Suppressor macrophage treated with lipopolysaccharide for 4 hours (primary cell): ENCODE data around the gene PRAMEF33.
"Not testable (repeated sequence)": the region's sequence is repeated elsewhere in the genome, so short reads cannot be mapped to it uniquely, and the experiment has no call there.

ENCODE experiments used
- DNase-seq: peaks from one replicate; pipeline ENCODE4 v3.0.0-alpha.2; 2020

Gene PRAMEF33, protein sequence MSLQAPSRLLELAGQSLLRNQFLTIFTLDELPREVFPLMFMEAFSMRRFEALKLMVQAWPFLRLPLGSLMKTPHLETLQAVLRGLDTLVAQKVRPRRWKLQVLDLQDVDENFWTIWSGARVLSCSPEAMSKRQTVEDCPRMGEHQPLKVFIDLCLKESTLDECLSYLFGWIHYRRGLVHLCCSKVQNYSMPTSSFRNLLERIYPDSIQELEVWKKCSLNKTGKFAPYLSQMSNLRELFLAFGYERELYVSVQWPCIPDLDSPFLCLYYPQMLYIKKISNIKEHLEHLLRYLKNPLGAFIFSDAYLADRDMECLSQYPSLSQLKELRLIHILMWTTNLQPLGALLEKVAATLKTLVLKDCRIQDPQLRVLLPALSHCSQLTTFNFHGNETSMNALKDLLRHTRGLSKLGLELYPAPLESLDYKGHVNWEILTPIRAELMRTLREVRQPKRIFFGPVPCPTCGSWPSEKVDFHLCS

GRCh38 chr1:13303239-13303638 lies at the start of gene PRAMEF33:
PRAMEF33 (plus strand) TSS chr1:13303539; CDS start chr1:13305955, 2,416 bp downstream.
- not testable (repeated sequence) for DNase-seq

GRCh38 chr1:13253898-13254297 lies 49.4 kb upstream of the PRAMEF33 start, which contains the start of gene PRAMEF5:
PRAMEF5 (plus strand) TSS chr1:13254198; CDS start chr1:13259269, 5,071 bp downstream.
- DNase-seq: not testable (repeated sequence)

GRCh38 chr1:13265124-13265523 lies 38.2 kb upstream of the PRAMEF33 start:
- not testable (repeated sequence) for DNase-seq

DNA sequence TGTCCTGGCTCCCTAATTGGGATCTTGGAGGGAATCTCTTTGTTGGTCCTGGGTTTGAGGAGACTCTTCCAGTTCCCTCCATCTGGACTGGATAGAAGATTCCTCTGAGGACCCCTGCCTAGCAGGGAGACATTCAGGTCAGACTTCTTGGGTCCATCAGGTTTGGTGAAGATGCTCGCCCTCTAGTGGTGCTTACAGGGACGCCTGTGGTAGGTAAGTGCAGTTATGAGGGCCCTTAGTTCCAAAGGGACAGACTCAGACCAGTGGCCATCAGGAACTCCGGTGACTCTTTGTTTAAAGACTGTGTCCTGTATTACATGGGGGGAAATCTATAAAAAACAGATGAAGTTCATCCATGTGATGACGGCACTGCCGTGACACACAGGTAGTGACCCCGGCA lies 26.3 kb upstream of the PRAMEF33 start:
- not testable (repeated sequence) for DNase-seq

- DNase-seq: not testable (repeated sequence)
These were observed 23.7 kb upstream of the PRAMEF33 start for GRCh38 chr1:13279617-13280016.

GRCh38 chr1:13285037-13285436 lies 18.3 kb upstream of the PRAMEF33 start, which contains the start of gene PRAMEF8:
PRAMEF8 (minus strand) TSS chr1:13285137; CDS start chr1:13284091, 1,046 bp downstream.
- DNase-seq: not testable (repeated sequence)

GRCh38 chr1:13289030-13289429 lies 14.3 kb upstream of the PRAMEF33 start:
- not testable (repeated sequence) for DNase-seq

GRCh38 chr1:13297216-13297931 lies 6.0 kb upstream of the PRAMEF33 start:
- not testable (repeated sequence) for DNase-seq

DNA sequence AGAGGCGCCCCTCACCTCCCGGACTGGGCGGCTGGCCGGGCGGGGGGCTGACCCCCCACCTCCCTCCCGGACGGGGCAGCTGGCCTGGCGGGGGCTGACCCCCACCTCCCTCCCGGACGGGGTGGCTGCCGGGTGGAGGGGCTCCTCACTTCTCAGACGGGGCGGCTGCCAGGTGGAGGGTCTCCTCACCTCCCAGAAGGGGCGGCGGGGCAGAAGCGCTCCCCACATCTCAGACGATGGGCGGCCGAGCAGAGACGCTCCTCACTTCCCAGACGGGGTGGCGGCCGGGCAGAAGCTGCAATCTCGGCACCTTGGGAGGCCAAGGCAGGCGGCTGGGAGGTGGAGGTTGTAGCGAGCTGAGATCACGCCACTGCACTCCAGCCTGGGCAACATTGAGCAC lies 4.6 kb upstream of the PRAMEF33 start:
- not testable (repeated sequence) for DNase-seq

DNA sequence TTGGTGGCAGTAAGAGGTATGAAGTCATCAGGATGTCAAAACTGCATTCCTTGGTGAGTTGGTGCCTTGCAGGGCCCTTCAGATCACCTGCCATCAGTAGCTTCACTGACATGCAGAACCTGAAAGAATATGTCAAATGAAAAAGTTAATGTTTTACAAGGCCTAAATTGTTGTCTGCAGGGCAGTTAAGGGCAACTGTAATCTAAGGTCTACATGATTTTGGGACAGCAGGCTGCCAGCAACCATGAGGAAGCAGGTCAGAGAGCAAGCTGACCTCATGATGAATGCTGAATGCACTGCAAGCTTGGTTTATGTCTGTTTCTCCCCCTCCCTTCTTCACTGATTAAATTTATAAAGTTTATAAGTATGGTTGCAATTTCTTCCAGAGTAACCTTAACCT lies 1.1 kb upstream of the PRAMEF33 start:
- not testable (repeated sequence) for DNase-seq

DNA sequence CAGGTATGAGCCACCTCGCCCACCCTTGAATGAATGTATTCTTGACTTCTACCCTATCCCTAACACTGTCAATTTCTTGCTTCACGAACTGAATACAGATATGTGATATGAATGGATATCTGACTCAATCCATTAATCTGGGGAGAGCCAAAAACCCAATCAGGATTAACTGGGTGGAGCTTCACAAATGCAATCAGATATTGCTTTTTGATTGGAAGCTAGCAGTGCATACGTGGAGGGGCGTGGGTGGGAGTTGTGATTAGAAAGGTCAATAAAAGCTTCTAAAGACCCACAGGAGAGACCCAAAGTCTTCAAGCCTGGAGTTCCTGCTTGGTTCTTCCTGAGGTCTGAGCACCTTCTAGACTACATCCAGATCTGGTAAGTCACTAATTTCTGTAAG lies 11.9 kb downstream of the PRAMEF33 start, which contains the start of gene PRAMEF15:
PRAMEF15 (plus strand) TSS at position 301 of the 400 bp plus-strand sequence. CDS start 2,827 bp downstream, outside the sequence.
- not testable (repeated sequence) for DNase-seq

DNA sequence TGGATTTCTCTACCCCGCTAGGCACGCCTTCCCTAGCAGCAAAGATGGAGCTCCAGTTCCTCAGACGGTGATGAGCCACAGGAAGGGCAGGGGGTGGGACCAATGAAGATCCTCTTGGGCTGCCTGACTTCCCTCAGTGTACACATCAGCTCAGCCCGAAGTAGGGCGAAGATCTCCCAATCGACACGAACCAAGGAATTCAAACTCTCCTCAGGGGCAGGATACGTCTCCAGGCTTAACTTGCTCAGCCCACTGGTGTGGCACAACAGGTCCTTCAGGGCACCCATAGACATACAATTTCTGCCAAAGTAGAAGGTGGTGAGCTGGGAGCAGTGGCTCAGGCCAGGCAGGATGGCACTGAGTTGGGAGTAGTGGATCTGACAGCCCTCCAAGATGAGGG lies 39.2 kb downstream of the PRAMEF33 start:
- not testable (repeated sequence) for DNase-seq

- not testable (repeated sequence) for DNase-seq
These were observed 43.7 kb downstream of the PRAMEF33 start, which contains the start of gene PRAMEF14 for GRCh38 chr1:13347034-13347433. PRAMEF14 (minus strand) TSS chr1:13347134; CDS start chr1:13345314, 1,820 bp downstream.

GRCh38 chr1:13353476-13353875 lies 50.1 kb downstream of the PRAMEF33 start:
- DNase-seq: not testable (repeated sequence)

DNA sequence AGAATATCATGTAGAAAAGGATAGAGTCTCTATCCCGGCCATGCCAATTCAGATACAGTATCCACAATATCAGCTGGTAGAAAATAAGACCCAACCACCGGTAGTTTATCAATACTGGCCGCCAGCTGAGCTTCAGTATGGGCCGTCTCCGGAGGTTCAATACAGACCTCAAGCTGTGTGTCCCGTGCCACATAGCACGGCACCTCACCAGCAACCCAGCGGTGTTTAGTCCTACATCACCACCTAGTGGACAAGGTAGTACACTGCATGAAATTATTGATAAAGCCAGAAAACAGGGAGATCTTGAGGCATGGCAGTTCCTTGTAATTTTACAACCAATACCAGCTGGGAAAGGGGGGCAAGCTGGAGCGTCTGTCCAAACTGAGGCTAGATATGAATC lies 51.1 kb downstream of the PRAMEF33 start:
- DNase-seq: not testable (repeated sequence)

GRCh38 chr1:13356774-13357173 lies 53.4 kb downstream of the PRAMEF33 start:
- peak; percentile 74 for DNase-seq
